Trophoblast cell (in vitro differentiated cells and primary cell): Measurements from ENCODE around the gene SIX1.

Experiments
- DNase-seq, 2 donors: peaks; one replicate each; pipeline ENCODE4 v3.0.0-alpha.2; 2016
- H2AFZ ChIP-seq: 2 replicates; pipeline ENCODE4 v1.6.1; 2013; ENCODE audit warnings: low read length, moderate library complexity, mild to moderate bottlenecking; ENCODE audit not compliant: insufficient read depth, poor library complexity
- H2AK5ac ChIP-seq: 2 replicates; pipeline ENCODE4 v1.6.1; 2013; ENCODE audit warnings: mild to moderate bottlenecking, low read length
- H2BK120ac ChIP-seq: 2 replicates; pipeline ENCODE4 v1.6.1; 2013; ENCODE audit warnings: low read length, mild to moderate bottlenecking, moderate library complexity; ENCODE audit not compliant: insufficient read depth, poor library complexity
- H2BK12ac ChIP-seq: 2 replicates; pipeline ENCODE4 v1.6.1; 2013; ENCODE audit warnings: mild to moderate bottlenecking, low read length, moderate library complexity
- H2BK5ac ChIP-seq: 2 replicates; pipeline ENCODE4 v1.6.1; 2013; ENCODE audit warnings: low read length, low read depth, moderate library complexity, mild to moderate bottlenecking; ENCODE audit not compliant: poor library complexity
- H3K14ac ChIP-seq: 2 replicates; pipeline ENCODE4 v1.6.1; 2013; ENCODE audit warnings: mild to moderate bottlenecking, low read length
- H3K18ac ChIP-seq: 2 replicates; pipeline ENCODE4 v1.6.1; 2013; ENCODE audit warnings: mild to moderate bottlenecking, low read length
- H3K23ac ChIP-seq: 2 replicates; pipeline ENCODE4 v1.6.1; 2013; ENCODE audit warnings: low read length
- H3K27ac ChIP-seq: 2 replicates; pipeline ENCODE4 v1.5.1; 2013; ENCODE audit warnings: low read depth, mild to moderate bottlenecking, inconsistent platforms, low read length, moderate library complexity
- H3K27me3 ChIP-seq: 2 replicates; pipeline ENCODE4 v1.6.1; 2013; ENCODE audit warnings: inconsistent platforms, mild to moderate bottlenecking, low read length, moderate library complexity; ENCODE audit not compliant: insufficient read depth
- H3K36me3 ChIP-seq, 2 experiments: 1 replicate in 1 of 2; 2 replicates in 1 of 2; pipeline ENCODE4 v1.6.1; 2013; ENCODE audit warnings: low read length in 2 of 2, mild to moderate bottlenecking in 2 of 2, moderate library complexity in 1 of 2; ENCODE audit not compliant: insufficient read depth in 2 of 2, control insufficient read depth in 1 of 2
- H3K4ac ChIP-seq: 2 replicates; pipeline ENCODE4 v1.6.1; 2013; ENCODE audit warnings: low read depth, mild to moderate bottlenecking, low read length, moderate library complexity
- H3K4me1 ChIP-seq, 2 experiments: 1 replicate in 1 of 2; 2 replicates in 1 of 2; pipeline ENCODE4 v1.6.1; 2013; ENCODE audit warnings: low read length in 2 of 2, mild to moderate bottlenecking in 2 of 2, moderate library complexity in 1 of 2; ENCODE audit not compliant: insufficient read depth in 2 of 2, control insufficient read depth in 1 of 2
- H3K4me2 ChIP-seq: 2 replicates; pipeline ENCODE4 v1.6.1; 2013; ENCODE audit warnings: inconsistent platforms, mild to moderate bottlenecking, low read length, moderate library complexity
- H3K4me3 ChIP-seq: 2 replicates; pipeline ENCODE4 v1.5.1; 2013; ENCODE audit warnings: mild to moderate bottlenecking, low read depth, low read length, inconsistent platforms
- H3K79me1 ChIP-seq: one replicate; pipeline ENCODE4 v1.6.1; 2013; ENCODE audit warnings: low read length
- H3K79me2 ChIP-seq: 2 replicates; pipeline ENCODE4 v1.6.1; 2013; ENCODE audit warnings: low read length, mild to moderate bottlenecking; ENCODE audit not compliant: control insufficient read depth, insufficient read depth, poor library complexity
- H3K9ac ChIP-seq: 2 replicates; pipeline ENCODE4 v1.6.1; 2013; ENCODE audit warnings: mild to moderate bottlenecking, low read length
- H3K9me3 ChIP-seq: 2 replicates; pipeline ENCODE4 v1.6.1; 2013; ENCODE audit warnings: low read depth, mild to moderate bottlenecking, control low read depth, inconsistent platforms, low read length; ENCODE audit not compliant: insufficient read depth
- H4K12ac ChIP-seq: 2 replicates; pipeline ENCODE4 v1.6.1; 2013; ENCODE audit warnings: low read depth, mild to moderate bottlenecking, low read length, moderate library complexity
- H4K8ac ChIP-seq: 2 replicates; pipeline ENCODE4 v1.6.1; 2013; ENCODE audit warnings: low read depth, mild to moderate bottlenecking, low read length, moderate library complexity
- H4K91ac ChIP-seq: one replicate; pipeline ENCODE4 v1.6.1; 2013; ENCODE audit warnings: low read depth, mild to moderate bottlenecking, low read length, moderate library complexity
- WGBS: extraction: QIAGEN DNeasy Blood & Tissue Kit; methylation state at CpG from one replicate; pipeline ENCODE4 v1.1.7; 2013; ENCODE audit warnings: missing lambda C conversion rate; ENCODE audit not compliant: insufficient read length, insufficient coverage; ENCODE audit errors: extremely low coverage; 5-methylcytosine and 5-hydroxymethylcytosine counted together

Gene SIX1

GRCh38 chr14:60622210-60622916, 26.9 kb downstream of the SIX1 start:
- H3K4me3 ChIP-seq = no peak overlapping the region
- H3K79me1 ChIP-seq = no peaks in the 10 kb centered on the region
- no peak overlapping the region for H3K27ac ChIP-seq
- no peak overlapping the region for H3K23ac ChIP-seq
- no peak overlapping the region for H3K9ac ChIP-seq
- H4K12ac ChIP-seq = no peak overlapping the region
- H2BK120ac ChIP-seq = no peak overlapping the region
- no peak overlapping the region for H3K4me2 ChIP-seq
- no peak overlapping the region for H2BK5ac ChIP-seq
- H3K79me2 ChIP-seq = no peaks in the 10 kb centered on the region
- no peak overlapping the region for H4K91ac ChIP-seq
- no peaks in the 10 kb centered on the region for H3K4me1 ChIP-seq
- no peak overlapping the region for H2BK12ac ChIP-seq
- WGBS = no CpG with 5 or more reads among the region's 5 CpGs
- H3K27me3 ChIP-seq = no peaks in the 10 kb centered on the region
- no peaks in the 10 kb centered on the region for H3K36me3 ChIP-seq
- H4K8ac ChIP-seq = no peak overlapping the region
- H2AFZ ChIP-seq = no peak overlapping the region
- no peaks in the 10 kb centered on the region for H3K9me3 ChIP-seq
- H2AK5ac ChIP-seq = no peak overlapping the region
- H3K18ac ChIP-seq = no peak overlapping the region
- H3K4ac ChIP-seq = no peak overlapping the region
- DNase-seq = no peak
- no peak overlapping the region for H3K14ac ChIP-seq

- Histone ChIP-seq H3K14ac (no peak overlapping the region), H3K27ac (no peak overlapping the region), H4K12ac (no peak overlapping the region), H3K36me3 (no peaks in the 10 kb centered on the region), H2AK5ac (no peak overlapping the region), H2BK5ac (no peak overlapping the region), H3K18ac (no peak overlapping the region), H3K79me2 (no peaks in the 10 kb centered on the region), H2BK12ac (no peak overlapping the region), H3K27me3 (no peaks in the 10 kb centered on the region), H4K91ac (no peak overlapping the region), H2AFZ (no peak overlapping the region), H4K8ac (no peak overlapping the region), H3K9me3 (no peaks in the 10 kb centered on the region), H3K4ac (no peak overlapping the region), H3K4me3 (no peak overlapping the region), H3K4me1 (no peaks in the 10 kb centered on the region), H3K79me1 (no peaks in the 10 kb centered on the region), H3K9ac (no peak overlapping the region), H3K23ac (no peak overlapping the region), H2BK120ac (no peak overlapping the region), H3K4me2 (no peak overlapping the region)
- no peak for DNase-seq
Measured at GRCh38 chr14:60621386-60621785, 27.9 kb downstream of the SIX1 start.

DNA sequence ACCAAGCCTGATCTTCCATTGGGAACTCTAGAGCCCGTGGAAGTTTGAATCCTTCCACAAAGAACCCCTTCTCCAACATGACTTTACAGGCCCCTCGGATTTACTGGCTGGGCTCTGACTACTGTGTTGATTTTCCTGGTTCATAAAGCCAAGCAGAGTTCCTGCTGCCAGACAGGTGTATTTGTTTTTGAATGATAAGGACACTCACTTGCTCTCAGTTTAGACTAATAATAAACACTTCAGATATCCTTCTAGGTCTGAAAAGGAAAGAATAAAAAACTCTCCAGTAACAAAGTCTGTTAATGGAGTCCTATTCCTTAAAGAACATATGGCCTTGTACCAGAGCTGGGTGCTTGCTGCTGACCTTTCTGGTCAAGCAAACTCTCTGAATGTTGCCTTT, 31.0 kb downstream of the SIX1 start:
- H2AFZ ChIP-seq = no peak overlapping the region
- H3K18ac ChIP-seq = no peak overlapping the region
- DNase-seq = no peak
- no peaks in the 10 kb centered on the region for H3K27me3 ChIP-seq
- H2BK5ac ChIP-seq = no peak overlapping the region
- no peak overlapping the region for H2AK5ac ChIP-seq
- no peak overlapping the region for H2BK12ac ChIP-seq
- no peaks in the 10 kb centered on the region for H3K4me1 ChIP-seq
- no peak overlapping the region for H3K14ac ChIP-seq
- H3K23ac ChIP-seq = no peak overlapping the region
- no peak overlapping the region for H3K4ac ChIP-seq
- no peak overlapping the region for H3K4me3 ChIP-seq
- H2BK120ac ChIP-seq = no peak overlapping the region
- no peaks in the 10 kb centered on the region for H3K36me3 ChIP-seq
- no peak overlapping the region for H3K9ac ChIP-seq
- H3K27ac ChIP-seq = no peak overlapping the region
- no peak overlapping the region for H4K12ac ChIP-seq
- H4K8ac ChIP-seq = no peak overlapping the region
- H3K79me1 ChIP-seq = no peaks in the 10 kb centered on the region
- WGBS = no CpG with 5 or more reads among the region's 2 CpGs
- H3K4me2 ChIP-seq = no peak overlapping the region
- no peaks in the 10 kb centered on the region for H3K9me3 ChIP-seq
- H4K91ac ChIP-seq = no peak overlapping the region
- H3K79me2 ChIP-seq = no peaks in the 10 kb centered on the region

- Histone ChIP-seq H3K79me1 (no peaks in the 10 kb centered on the region), H2AFZ (no peak overlapping the region), H4K12ac (no peak overlapping the region), H3K4me1 (no peaks in the 10 kb centered on the region), H3K18ac (no peak overlapping the region), H3K4me2 (no peak overlapping the region), H3K9ac (no peak overlapping the region), H3K23ac (no peak overlapping the region), H2BK5ac (no peak overlapping the region), H2AK5ac (no peak overlapping the region), H3K27me3 (no peaks in the 10 kb centered on the region), H3K14ac (no peak overlapping the region), H3K4me3 (no peak overlapping the region), H4K8ac (no peak overlapping the region), H3K9me3 (no peaks in the 10 kb centered on the region), H3K4ac (no peak overlapping the region), H3K36me3 (no peaks in the 10 kb centered on the region), H2BK12ac (no peak overlapping the region), H2BK120ac (no peak overlapping the region), H4K91ac (no peak overlapping the region), H3K27ac (no peak overlapping the region), H3K79me2 (no peaks in the 10 kb centered on the region)
- no peak for DNase-seq
- WGBS = no CpG with 5 or more reads among the region's 11 CpGs
Measured at GRCh38 chr14:60616461-60616959, 32.8 kb downstream of the SIX1 start.
